SU-DHL-6 (cell line): ENCODE results near the gene MAP2K5.

ENCODE experiments used
- H2AFZ ChIP-seq: fragments of 200-600 bp; sonication (generic); 2 replicates; pipeline ENCODE4 v1.6.1; 2014; ENCODE audit warnings: low read depth, mild to moderate bottlenecking, moderate library complexity, mixed read lengths, antibody characterized with exemption, low read length; ENCODE audit not compliant: severe bottlenecking
- H3F3A ChIP-seq: fragments of 200-600 bp; shearing (Covaris generic); 2 replicates; pipeline ENCODE4 v1.6.0; 2016; ENCODE audit warnings: antibody characterized with exemption, mild to moderate bottlenecking; ENCODE audit not compliant: insufficient read depth
- H3K27ac ChIP-seq: fragments of 200-600 bp; sonication (generic); 2 replicates; pipeline ENCODE4 v1.5.1; 2016; ENCODE audit warnings: low read depth, mild to moderate bottlenecking, low read length, moderate library complexity, mixed read lengths
- H3K27me3 ChIP-seq: fragments of 200-600 bp; sonication (generic), shearing (Covaris generic); 2 replicates; pipeline ENCODE4 v1.6.0; 2014; ENCODE audit warnings: mild to moderate bottlenecking, low read length
- H3K36me3 ChIP-seq: fragments of 200-600 bp; sonication (generic); 2 replicates; pipeline ENCODE4 v1.6.1; 2014; ENCODE audit warnings: mild to moderate bottlenecking, low read length, mixed read lengths
- H3K4me2 ChIP-seq: fragments of 300-600, 200-600 bp; shearing (Covaris generic), sonication (generic); 2 replicates; pipeline ENCODE4 v1.6.0; 2014; ENCODE audit warnings: low read length, low read depth, mild to moderate bottlenecking; ENCODE audit not compliant: poor library complexity, severe bottlenecking
- H3K4me3 ChIP-seq: fragments of 200-600 bp; sonication (generic); 2 replicates; pipeline ENCODE4 v1.5.1; 2014; ENCODE audit warnings: antibody characterized with exemption, low read length, mild to moderate bottlenecking, mixed read lengths; ENCODE audit not compliant: insufficient read depth, poor library complexity, severe bottlenecking
- H3K79me2 ChIP-seq: fragments of 200-600 bp; sonication (generic); 2 replicates; pipeline ENCODE4 v1.6.1; 2014; ENCODE audit warnings: mild to moderate bottlenecking, low read length, moderate library complexity; ENCODE audit not compliant: insufficient read depth
- H3K9ac ChIP-seq: fragments of 200-600 bp; sonication (generic); 2 replicates; pipeline ENCODE4 v1.7.0; 2014; ENCODE audit warnings: mild to moderate bottlenecking, low read length
- H3K9me2 ChIP-seq: fragments of 200-600 bp; sonication (generic); replicated peaks from 2 replicates; pipeline ENCODE4 v1.6.1; 2014; ENCODE audit warnings: low read length; ENCODE audit not compliant: insufficient read depth
- H3K9me3 ChIP-seq: fragments of 200-600 bp; sonication (generic); 2 replicates; pipeline ENCODE4 v1.6.1; 2014; ENCODE audit warnings: low read length, mixed read lengths; ENCODE audit not compliant: insufficient read depth
- H4K20me1 ChIP-seq: fragments of 200-600 bp; sonication (generic); 2 replicates; pipeline ENCODE4 v1.6.1; 2014; ENCODE audit warnings: low read depth, mild to moderate bottlenecking, antibody characterized with exemption, low read length, moderate library complexity, mixed read lengths
- CTCF ChIP-seq: fragments of 200-600 bp; sonication (generic); IDR thresholded peaks from one replicate; pipeline ENCODE4 v1.5.1; 2017; ENCODE audit warnings: antibody characterized with exemption, mild to moderate bottlenecking, low read length, moderate library complexity; ENCODE audit not compliant: insufficient read depth, poor library complexity, severe bottlenecking
- EZH2phosphoT487 ChIP-seq: fragments of 200-600 bp; sonication (generic), shearing (Covaris generic); conservative IDR thresholded peaks from 2 replicates; pipeline ENCODE4 v1.6.1; 2018; ENCODE audit warnings: mild to moderate bottlenecking, antibody characterized with exemption, low read length, moderate library complexity, mixed read lengths

Gene MAP2K5

GRCh38 chr15:67853454-67853853, 311.0 kb downstream of the MAP2K5 start:
- H3K27ac ChIP-seq, result no peak overlapping the region
- no peak overlapping the region for H3K9ac ChIP-seq
- no peaks in the 10 kb centered on the region for H4K20me1 ChIP-seq
- no peaks in the 10 kb centered on the region for H3K79me2 ChIP-seq
- no peaks in the 10 kb centered on the region for H3K36me3 ChIP-seq
- H3K4me3 ChIP-seq, result no peak overlapping the region
- TF ChIP-seq EZH2phosphoT487 (no peak), CTCF (no peak)
- H3K4me2 ChIP-seq, result no peak overlapping the region
- H3K27me3 ChIP-seq, result no peaks in the 10 kb centered on the region
- H3K9me2 ChIP-seq, result no peaks in the 10 kb centered on the region
- no peaks in the 10 kb centered on the region for H3F3A ChIP-seq
- no peak overlapping the region for H2AFZ ChIP-seq
- H3K9me3 ChIP-seq, result no peaks in the 10 kb centered on the region

- H3F3A ChIP-seq, result no peaks in the 10 kb centered on the region
- H3K9ac ChIP-seq, result no peak overlapping the region
- no peaks in the 10 kb centered on the region for H3K27me3 ChIP-seq
- no peak overlapping the region for H3K4me3 ChIP-seq
- H2AFZ ChIP-seq, result no peak overlapping the region
- no peaks in the 10 kb centered on the region for H4K20me1 ChIP-seq
- no peak overlapping the region for H3K4me2 ChIP-seq
- TF ChIP-seq CTCF (no peak), EZH2phosphoT487 (no peak)
- no peaks in the 10 kb centered on the region for H3K79me2 ChIP-seq
- no peaks in the 10 kb centered on the region for H3K9me3 ChIP-seq
- no peak overlapping the region for H3K27ac ChIP-seq
- H3K36me3 ChIP-seq, result no peaks in the 10 kb centered on the region
- no peaks in the 10 kb centered on the region for H3K9me2 ChIP-seq
Measured at GRCh38 chr15:67854358-67854757, 311.9 kb downstream of the MAP2K5 start.

GRCh38 chr15:67855842-67856241, 313.3 kb downstream of the MAP2K5 start:
- Histone ChIP-seq H3K27me3 (no peaks in the 10 kb centered on the region), H2AFZ (no peak overlapping the region), H3K4me2 (no peak overlapping the region), H3K27ac (no peak overlapping the region), H4K20me1 (no peaks in the 10 kb centered on the region), H3K9ac (no peak overlapping the region), H3K9me3 (no peaks in the 10 kb centered on the region), H3K4me3 (no peak overlapping the region), H3F3A (no peaks in the 10 kb centered on the region), H3K9me2 (no peaks in the 10 kb centered on the region), H3K36me3 (no peaks in the 10 kb centered on the region), H3K79me2 (no peaks in the 10 kb centered on the region)
- TF ChIP-seq EZH2phosphoT487, result no peak
- no peak for TF ChIP-seq CTCF
